GM18502 (cell line): ENCODE results near the gene SRCIN1.

ENCODE experiments used
- ATAC-seq: cut with Tn5 transposase; IDR thresholded peaks from one replicate; pipeline ENCODE4 v1.9.1; 2021; ENCODE audit warnings: mild to moderate bottlenecking; ENCODE audit not compliant: unreplicated experiment, poor library complexity

The SRCIN1 gene

DNA sequence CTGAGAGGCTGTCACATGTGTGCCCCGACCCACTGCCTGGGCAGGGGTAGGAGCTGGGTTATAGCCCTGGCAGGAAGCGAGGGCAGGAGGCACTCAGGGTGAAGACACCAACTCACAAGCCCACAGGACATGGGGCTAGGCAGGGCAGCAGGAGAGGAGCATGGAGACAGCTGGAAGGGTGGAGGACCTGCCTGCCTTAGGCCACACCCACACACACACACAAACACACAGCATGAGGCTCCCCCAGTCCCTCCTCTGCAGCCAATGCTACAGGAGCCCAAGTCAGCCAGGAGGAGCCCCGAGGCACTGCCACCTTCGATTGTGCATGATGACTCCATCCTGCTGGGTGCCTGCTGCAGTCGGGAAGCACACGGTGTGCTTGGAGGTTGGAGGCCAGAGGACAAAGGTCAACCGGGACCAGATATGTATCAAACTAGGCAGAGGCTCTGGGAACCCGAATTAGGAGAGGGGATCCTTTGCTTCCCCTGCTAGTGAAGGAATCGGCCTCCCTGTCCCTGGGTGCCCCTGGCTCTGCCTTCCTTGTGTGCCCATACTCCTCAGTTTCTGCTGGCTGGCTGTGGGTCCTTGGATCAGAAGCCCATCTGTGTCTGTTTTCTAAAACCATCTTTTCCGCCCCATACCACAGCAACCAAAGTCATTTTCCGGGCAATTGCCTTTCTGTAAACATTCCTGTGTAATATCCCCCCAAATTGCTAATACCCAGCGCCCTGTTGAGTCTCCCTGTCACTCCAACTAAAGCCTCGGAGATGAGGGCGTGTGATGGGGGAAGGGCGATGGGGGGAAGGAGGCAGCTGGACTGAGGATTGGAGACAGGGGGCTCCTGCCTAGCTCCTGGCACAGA lies 20.5 kb downstream of the SRCIN1 start:
- ATAC-seq = no peak

DNA sequence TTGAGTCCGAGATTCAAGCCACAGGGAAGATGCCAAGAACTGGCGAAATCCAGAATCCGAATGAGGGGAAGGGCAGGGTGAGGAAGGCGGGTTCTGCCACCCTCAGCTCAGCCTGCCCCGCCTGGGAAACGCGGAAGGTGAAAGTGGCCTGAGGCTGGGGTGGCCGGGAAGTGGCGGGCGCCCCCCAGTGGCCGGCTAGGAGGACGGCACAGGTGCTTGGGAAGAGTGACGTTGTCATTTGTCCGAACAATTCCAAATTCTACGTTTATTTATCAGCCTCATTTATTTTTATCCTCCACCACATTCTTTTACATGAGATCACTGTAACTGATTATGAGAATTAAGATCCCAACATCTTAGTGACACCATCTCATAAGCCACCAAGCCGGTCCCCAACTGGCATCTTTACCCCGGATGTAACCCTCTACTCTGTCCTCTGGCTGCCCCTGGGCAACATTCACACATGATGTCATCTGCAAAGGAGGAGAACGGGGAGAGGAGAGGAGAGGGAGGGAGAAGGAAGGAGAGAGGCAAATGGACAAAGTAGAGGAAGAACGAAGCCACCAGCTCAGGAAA lies 21.3 kb downstream of the SRCIN1 start:
- ATAC-seq = no peak

DNA sequence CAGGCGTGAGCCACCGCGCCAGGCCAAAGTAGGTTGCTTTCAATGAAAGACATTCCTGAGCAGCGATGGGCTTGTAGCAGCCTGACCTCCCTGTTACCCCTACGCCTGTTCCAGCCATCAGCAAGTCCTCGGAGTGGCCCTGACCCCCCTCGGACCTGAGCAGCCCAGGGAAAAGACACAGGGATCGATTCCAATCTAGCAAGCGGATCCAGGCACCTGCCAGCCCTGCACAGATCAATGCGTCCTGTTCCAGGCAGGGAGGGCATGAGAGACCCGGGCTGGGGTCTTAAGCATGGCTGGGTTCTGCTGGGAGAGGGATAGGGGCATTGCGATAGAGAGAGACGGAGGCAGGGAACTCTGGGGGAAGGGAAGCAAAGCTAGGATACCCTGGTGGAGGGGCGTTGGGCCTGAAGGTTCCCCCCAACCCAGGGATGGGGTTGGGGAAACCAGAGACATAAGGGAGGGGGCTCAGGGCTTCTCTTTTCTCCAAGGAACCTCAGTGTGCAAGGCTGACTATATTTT lies 21.9 kb downstream of the SRCIN1 start:
- no peak for ATAC-seq

DNA sequence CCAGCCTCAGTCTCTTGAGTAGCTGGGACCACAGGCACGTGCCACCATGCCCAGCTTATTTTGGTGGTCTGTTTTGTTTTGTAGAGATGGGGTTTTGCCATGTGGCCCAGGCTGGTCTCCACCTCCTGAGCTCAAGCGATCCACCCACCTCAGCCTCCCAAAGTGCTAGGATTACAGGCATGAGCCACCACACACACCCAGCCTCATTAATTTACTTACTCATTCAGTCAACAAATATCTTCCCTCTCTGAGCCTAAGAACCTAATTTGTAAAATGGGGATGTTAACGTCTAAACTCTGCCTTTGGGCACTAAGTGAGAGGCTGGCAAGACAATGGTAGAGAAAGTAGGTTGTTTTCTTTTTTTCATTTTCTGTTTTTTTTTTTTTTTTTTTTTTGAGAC lies 22.6 kb downstream of the SRCIN1 start:
- no peak for ATAC-seq

DNA sequence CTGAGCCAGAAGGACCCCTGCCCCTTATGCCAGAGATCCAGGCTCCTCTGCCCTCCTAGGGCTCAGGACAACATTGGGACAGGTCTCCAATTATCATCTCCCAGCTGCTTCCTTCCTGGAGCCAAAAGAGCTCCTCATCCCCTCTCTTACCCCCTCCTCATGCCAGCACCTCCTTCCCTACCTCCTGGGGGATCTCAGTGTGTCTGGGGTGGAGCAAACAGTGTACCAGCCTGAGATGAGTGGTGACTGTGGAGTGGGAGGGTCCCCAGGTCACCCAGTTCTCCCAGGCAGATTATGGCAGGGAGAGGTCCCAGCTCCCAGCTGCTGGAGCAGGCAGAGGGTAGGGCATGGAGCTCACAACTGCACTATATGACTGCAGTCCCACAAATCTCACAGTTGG lies 23.7 kb downstream of the SRCIN1 start:
- ATAC-seq = no peak

DNA sequence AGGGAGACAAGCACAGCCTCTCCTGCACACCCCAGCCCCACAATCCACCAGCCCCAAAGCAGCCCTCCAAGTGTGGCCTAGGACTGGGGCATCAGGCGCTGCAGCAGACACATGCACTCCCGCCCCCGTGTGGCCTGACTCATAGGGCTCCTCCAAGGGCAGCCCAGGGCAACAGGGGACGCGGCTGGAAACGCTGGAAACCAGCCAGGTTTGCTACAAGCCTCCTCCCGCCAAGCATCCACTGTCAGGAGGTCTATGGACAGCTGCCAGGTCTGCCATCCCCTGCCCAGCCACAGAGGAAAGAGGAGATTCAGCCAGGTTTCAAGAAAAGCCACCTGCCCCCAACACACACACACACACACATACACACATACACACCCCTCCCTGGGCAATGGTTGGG lies 25.8 kb downstream of the SRCIN1 start:
- no peak for ATAC-seq

DNA sequence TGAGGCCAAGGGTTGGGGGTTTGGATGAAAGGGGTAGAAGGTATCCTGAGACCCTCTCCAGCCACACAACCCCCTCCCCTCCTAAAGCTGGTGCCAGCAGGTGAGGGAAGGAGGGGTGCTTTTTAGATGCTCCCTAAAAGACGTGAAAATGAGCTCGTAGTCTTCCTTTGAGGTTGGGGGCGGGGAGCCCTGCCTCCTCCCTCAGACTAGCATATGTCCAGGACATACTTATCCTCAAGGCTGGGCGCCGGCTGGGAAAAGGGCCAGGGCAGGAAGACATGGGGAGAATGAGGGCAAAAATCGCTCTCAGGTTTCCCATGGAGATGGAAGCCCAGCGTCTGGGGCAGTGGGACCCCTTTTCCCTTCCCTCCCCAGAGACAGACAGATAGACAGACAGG lies 26.7 kb downstream of the SRCIN1 start:
- ATAC-seq = no peak

DNA sequence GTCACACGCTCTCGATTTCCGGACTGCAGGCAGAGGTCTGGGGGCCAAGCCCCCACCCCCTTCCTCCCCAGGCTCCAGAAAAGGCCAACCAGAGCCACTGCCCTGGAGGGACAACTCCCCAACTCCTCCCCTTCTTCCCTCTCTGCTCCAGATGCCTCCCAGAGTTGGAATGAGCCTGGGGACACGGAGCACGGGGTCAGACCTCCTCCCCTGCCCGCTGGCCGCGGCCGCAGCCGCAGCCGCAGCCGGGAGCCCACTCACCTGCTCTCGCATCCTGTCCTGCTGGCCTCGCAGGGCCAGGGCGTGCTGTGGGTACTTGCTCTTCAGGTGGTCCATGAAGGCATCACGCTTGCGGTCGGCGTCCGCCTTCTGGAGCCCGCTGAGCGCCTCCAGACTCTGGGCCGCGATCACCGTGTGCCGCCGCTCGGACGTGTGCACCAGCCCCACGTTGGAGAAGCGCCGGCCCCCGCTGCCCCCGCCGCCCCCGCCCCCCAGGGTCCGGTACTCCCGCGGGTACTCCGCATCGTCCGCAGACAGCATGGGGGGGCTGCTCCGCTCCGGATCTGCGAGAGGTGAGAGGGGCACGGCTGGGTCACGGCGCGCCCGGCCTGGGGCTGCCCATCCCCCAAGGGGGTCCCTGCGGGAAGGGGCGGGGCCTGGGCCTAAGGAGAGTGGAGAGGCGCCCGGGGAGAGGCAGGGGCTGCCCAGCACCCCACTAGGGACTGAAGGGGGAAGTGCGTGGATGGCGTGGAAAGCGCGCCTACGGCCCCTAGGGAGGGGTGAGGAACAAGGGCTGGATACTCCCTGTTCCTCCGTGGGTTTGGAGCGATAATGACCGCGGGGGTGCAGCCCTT lies 27.3 kb downstream of the SRCIN1 start:
- no peak for ATAC-seq

DNA sequence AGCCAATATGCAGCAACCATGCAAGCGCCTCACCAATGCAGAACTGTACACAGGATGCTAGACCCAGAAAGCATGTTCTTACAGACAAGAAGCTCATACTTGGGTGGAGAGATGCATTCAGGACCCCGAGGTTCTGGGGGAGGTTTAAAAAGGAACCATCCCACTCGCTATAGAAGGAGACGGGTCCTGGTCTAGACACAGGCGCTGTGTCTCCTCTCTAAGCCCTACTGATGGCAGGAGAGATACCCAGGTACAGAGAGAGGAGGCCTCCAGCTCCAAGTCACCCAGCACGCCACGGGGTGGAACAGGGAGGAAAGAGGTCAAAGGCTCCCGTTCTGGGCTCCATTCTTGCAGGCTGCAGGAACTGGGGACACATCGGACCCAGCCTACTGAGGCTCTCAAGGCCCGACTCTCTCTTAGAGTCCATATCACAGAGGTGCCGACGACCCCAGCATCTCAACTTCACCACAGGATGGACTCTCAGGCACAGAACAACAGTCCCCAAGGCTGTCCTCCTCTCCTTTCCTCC lies 28.0 kb downstream of the SRCIN1 start:
- ATAC-seq = no peak

DNA sequence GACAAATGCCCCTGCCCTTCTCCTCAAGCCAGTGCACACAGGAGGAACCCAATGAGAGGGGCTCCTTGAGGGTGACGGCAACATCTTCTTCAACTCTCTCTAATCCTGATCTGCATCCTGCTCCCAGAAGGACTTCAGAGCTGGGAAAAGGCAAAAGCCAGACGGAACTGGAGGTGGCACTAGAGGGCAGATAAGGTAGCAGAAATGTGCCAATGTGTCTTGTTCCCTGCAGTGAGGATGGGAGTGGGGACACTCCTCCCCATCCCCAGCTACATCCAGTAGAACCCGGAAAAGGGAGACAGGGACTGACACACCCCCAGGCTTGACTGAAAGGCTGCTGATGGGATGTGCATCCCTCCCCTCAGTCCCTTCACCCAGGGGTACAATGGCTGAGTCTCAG lies 28.5 kb downstream of the SRCIN1 start:
- ATAC-seq = no peak

DNA sequence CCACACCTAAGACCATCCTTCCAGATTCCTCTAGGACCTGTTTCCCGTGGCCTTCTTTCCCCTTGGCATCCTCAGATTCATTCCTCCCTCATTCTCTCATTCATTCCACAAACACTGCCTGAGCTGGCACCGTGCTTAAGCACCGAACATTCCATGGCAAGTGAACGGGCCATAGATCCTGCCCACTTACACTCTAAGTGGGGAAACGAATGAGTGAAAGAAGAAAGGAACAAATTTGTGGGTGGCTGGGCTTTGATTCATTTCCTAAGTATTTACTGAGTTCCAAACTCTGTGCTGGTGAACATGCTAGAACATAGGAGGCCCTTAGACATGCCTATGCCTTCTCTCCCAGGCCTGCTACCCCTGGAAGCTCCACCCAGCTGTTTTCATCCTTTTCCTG lies 30.0 kb downstream of the SRCIN1 start:
- no peak for ATAC-seq

DNA sequence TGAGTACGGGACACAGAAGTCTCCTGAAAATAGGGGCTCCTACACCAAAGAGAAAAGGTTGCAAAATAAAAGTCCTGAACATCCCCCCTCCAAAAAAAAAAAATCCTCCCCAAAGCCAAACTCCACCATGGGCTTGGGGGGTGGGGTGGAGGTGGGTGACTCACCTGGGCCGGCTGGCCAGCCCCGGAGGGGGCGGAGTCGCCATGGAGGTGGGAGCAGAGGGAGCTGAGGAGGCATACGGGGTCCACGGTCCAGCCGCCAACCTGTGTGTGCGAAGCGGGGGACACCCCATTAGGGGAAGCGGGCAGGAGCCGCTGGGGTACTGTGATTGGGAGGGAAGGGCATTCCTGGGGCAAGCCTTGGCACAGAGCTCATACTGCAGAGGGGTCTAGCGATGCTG lies 31.0 kb downstream of the SRCIN1 start:
- no peak for ATAC-seq

DNA sequence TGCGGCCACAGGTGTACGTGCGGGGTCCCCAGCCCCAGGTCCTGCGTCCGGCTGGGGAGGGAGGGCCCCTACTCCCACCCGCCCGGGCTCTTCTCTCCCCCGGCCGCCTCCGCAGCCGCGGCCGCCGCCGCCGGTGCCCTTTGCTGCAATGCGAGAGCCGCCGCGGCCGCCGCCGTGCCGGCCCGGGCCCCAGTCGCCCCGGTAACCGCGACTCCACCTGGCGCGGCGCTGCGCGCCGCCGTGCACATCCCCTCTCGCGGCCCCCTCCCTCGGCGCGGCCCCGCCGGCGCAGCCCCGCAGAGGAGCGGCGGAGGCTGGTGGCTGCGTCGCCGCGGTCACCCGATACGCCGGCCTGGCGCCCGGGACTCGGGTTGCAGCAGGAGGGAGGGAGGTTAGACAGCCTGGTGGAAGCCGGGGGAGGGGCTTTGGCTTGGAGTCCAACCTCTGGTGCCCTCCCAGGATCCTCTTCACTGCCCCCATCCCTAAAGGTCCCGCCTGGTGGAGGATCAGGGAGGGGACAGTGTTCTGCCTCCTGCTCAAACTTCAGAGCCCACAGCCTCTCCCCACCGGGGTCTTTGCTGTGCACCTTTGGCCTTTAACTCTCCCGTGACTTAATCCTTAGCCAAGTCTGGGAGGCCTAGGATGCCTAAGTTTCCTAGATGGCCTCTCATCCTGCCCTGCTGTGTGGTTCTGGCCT lies 32.9 kb downstream of the SRCIN1 start:
- no peak for ATAC-seq

DNA sequence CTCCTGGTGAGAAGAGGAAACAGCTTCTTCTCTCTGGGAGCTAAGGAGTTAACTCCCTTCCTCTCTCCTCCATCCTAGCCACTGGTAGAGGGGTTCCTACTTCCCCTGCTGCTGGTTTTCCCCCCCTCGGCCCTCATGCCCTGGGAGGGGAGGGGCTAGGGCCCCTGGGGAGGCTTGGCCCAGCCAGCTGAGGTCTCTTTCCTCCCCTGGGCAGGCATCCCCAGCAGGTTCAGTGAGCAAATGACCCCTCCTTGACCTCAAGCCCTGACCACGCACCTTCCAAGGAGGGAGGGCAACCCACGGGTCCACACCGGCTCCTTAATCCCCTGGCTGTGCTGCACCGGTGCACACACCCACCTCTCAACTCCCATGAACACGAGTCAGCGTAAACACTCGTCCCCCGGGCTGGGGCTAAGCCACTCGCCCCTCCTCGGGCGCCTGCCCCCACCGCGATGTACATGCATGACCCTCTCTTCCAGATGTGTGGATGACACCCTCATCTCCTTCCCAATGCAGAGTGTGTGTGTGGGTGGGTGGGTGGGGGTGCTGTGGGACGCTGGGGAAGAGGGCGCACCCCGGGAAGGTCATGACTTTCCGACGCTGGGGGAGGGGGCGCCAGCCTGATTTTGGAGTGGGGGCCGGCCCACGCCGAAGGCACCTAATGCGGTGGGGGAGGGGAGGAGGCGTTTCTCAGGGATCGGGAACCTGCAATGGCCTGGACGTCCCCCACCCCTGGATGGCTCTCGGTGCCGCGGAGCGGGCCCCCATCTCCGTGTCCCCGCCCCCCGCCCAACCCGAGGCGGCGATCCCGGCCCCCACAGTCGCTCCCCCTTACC lies 33.7 kb downstream of the SRCIN1 start:
- no peak for ATAC-seq

DNA sequence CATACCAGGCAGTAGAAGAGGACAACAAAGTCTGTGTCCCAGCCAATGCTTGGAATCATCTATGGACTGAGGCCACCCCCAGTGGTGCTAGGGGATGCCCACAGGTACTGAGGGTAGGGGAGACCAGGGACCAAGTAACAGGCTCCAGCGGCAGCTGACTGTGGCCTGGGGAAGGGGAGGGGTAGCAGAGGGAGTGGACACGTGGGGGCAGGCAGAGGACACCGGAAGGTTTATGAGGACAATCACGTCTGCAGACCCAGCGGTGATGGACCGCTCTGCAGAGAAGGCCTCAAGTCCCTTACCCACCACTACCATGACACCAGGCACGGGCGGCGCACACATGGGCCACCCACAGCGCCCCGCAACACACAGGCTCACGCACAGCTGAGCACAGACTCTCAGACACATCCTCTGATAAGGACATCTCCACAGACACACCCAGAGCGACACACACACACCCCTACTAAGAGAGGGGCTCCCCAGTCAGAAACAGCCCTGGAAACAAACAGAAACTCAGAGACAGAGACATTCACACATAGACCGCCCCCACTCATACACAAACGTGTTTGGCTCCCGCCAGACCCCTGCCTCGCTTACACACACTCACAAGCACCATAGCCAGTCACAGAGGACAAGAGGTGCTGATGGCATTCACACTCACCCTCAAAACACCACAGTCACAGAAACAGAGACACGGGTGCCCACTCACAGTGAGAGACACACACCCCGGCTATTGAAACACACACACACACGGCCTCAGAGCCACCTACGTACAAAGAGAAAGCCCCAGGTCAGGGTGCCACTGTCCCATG lies 35.8 kb downstream of the SRCIN1 start:
- ATAC-seq = no peak

DNA sequence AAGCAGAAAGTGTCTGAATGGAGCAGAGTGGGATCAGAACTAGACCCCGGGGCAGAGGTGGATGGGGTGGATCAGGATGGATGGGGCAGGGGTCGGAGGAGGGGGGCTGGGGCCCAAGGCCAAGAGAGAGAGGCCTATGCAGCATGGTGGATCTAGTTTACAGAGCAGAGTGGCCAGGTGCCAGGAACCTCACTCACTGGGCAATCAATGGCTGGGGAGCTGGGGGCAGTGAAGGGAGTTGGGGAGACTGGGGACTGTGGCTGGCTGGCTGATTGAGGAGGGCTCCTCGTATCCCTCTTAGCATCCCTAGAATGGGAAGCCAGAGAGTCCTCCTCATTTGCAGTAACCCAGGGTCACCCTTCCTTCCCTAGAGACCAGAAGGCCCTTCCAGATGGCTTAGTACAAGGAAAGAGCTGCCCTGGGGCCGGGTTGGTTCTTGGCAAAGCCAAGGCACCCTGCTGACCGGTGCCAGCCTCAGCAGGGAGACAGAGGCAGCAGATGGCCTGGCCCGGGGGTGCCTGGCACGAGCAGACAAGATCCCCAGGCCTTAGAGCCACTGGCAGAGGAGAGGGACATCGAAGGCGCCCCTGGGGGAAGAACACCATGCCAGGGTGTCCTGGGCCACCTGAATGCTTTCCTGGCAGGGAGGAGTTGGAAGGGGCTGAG lies 36.8 kb downstream of the SRCIN1 start:
- no peak for ATAC-seq

DNA sequence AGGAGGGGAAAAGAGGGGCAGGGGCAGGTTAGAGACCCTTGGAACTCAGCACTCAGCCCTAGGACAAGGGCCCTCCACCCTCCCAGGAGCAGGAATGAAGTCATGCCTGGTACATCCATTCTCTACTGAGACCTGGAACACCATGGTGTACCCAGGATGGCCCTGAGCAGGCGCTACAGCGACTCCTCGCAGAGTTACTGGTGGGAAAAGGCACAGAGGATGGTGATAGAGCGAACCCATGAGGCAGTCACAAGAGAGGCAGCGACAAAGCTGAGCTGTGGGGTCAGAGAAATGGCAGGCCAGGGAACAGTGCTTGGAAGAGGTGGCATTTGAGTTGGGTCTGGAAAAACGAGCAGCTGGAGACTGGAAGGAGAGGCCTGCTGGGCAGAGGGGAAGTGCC lies 37.5 kb downstream of the SRCIN1 start:
- ATAC-seq = no peak

DNA sequence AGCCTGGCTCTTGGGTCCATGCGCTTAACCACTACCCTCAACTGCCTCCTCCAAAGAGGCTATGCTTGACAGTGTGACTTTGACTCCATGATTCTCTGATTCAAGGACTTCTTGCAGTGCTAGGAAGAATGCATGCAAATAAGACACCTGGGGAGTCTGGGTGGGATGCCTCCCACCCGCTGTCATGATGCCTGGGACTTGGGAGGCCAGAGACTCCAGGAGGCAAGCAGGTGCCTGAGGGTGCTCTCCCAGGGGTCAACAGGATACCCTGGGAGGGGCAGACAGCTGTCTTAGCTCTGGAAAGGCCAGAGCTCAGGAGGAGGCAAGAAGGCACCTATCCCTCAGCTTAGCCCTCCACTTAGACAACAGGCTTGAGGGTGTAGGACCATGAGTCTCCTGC lies 38.4 kb downstream of the SRCIN1 start:
- no peak for ATAC-seq
